Bronchial epithelial cell (primary cell): ENCODE measurements around the gene RNFT2. TPM values are rescaled to one million over a fixed set of nuclear protein-coding genes. Genes with fewer than 3 reads are reported as not detected.
"Not testable (repeated sequence)": the region's sequence is repeated elsewhere in the genome, so short reads cannot be mapped to it uniquely, and the experiment has no call there.

Experiments
- DNase-seq: peaks from one replicate; pipeline ENCODE4 v3.0.0-alpha.2; 2010; ENCODE audit warnings: low read depth
- FAIRE-seq: peaks from 2 replicates; lab custom pipeline; 2011; peaks lifted over from hg19 to GRCh38; lab: Jason Lieb, UNC
- H3K27me3 ChIP-seq: 2 replicates; pipeline ENCODE4 v1.5.1; 2011; ENCODE audit warnings: low read length; ENCODE audit not compliant: control insufficient read depth, insufficient read depth
- H3K36me3 ChIP-seq: 2 replicates; pipeline ENCODE4 v1.5.1; 2011; ENCODE audit warnings: low read length; ENCODE audit not compliant: control insufficient read depth, insufficient read depth
- H3K4me3 ChIP-seq: 2 replicates; pipeline ENCODE4 v1.5.1; 2011; ENCODE audit warnings: mild to moderate bottlenecking, low read depth, low read length, control low read depth
- total RNA-seq: library from RNA; depleted of rRNA; stranded (reverse); fragments of >200 nt; gene quantifications from 2 replicates; pipeline ENCODE4 v1.2.1, GENCODE V29; 2014
- TF ChIP-seq, protein P1 (sequence below): IDR thresholded peaks from 2 replicates; pipeline ENCODE4 v1.5.1; 2011; ENCODE audit warnings: mild to moderate bottlenecking, moderate library complexity, low read length, control low read depth, inconsistent platforms; ENCODE audit not compliant: insufficient read depth, severe bottlenecking

RNFT2 gene
- total RNA-seq, 1 donor from 2014 or later: 0.26 TPM

DNA sequence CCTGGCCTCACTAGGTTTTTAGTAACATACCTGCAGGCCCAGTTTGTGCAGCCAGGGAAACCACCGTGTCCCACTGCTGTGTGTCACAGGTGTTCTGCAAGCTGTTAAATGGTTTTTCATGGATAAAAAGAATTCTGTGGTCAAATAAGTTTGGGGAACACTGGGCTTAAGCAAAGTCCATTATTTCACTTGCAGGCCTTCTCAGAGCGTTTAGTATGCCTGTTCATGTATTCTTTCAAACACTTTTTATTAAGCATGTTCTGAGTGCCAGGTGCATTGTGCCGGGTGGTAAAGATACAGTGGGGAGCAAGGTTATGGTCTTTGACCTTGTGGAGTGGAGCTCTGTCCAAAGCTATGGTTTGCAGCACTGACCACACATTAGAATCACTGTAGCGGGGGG lies 7.4 kb downstream of the RNFT2 start:
- no peak for FAIRE-seq
- H3K4me3 ChIP-seq: no peak overlapping the region
- TF ChIP-seq, protein P1, sequence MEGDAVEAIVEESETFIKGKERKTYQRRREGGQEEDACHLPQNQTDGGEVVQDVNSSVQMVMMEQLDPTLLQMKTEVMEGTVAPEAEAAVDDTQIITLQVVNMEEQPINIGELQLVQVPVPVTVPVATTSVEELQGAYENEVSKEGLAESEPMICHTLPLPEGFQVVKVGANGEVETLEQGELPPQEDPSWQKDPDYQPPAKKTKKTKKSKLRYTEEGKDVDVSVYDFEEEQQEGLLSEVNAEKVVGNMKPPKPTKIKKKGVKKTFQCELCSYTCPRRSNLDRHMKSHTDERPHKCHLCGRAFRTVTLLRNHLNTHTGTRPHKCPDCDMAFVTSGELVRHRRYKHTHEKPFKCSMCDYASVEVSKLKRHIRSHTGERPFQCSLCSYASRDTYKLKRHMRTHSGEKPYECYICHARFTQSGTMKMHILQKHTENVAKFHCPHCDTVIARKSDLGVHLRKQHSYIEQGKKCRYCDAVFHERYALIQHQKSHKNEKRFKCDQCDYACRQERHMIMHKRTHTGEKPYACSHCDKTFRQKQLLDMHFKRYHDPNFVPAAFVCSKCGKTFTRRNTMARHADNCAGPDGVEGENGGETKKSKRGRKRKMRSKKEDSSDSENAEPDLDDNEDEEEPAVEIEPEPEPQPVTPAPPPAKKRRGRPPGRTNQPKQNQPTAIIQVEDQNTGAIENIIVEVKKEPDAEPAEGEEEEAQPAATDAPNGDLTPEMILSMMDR: no peak
- no peaks in the 10 kb centered on the region for H3K36me3 ChIP-seq
- DNase-seq: no peak
- H3K27me3 ChIP-seq: no peaks in the 10 kb centered on the region

DNA sequence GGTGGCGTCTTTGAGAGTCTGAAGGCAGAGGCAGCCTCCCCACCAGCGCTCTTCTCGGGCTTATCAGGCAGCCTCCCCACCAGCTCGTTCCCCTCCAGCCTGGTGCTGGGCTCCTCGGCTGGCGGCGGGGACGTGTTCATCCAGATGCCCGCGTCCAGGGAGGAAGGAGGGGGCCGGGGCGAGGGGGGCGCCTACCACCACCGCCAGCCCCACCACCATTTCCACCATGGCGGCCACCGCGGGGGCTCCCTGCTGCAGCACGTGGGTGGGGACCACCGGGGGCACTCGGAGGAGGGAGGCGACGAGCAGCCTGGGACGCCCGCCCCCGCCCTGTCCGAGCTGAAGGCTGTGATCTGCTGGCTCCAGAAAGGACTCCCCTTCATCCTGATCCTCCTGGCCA lies 11.8 kb downstream of the RNFT2 start:
- TF ChIP-seq, protein P1: no peak
- H3K4me3 ChIP-seq: no peak overlapping the region
- no peak for FAIRE-seq

DNA sequence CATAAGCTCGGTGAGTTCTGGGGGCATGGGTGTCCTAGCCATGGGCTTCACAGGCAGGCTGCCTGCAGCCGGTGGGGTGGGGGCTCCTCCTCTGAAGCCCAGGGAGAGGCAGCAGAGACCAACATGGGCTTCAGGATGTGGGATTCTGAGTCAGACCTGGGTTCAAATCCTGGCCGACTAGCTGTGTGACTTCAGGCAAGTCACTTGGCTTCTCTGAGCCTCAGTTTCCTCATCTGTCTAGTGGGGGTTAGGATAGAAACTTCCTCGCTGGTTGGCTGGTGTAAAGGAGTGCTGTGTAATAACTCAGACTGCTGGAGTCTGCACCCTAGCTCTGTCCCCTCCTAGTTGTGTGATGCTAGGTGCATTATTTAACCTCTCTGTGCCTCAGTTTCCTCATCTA lies 12.2 kb downstream of the RNFT2 start:
- Histone ChIP-seq H3K36me3 (no peaks in the 10 kb centered on the region), H3K4me3 (no peak overlapping the region), H3K27me3 (no peaks in the 10 kb centered on the region)
- no peak for DNase-seq
- FAIRE-seq: no peak
- TF ChIP-seq, protein P1: no peak

More for the DNA sequence above, 11.8 kb downstream of the RNFT2 start:
- no peaks in the 10 kb centered on the region for H3K27me3 ChIP-seq
- no peak for DNase-seq
- H3K36me3 ChIP-seq: no peaks in the 10 kb centered on the region

DNA sequence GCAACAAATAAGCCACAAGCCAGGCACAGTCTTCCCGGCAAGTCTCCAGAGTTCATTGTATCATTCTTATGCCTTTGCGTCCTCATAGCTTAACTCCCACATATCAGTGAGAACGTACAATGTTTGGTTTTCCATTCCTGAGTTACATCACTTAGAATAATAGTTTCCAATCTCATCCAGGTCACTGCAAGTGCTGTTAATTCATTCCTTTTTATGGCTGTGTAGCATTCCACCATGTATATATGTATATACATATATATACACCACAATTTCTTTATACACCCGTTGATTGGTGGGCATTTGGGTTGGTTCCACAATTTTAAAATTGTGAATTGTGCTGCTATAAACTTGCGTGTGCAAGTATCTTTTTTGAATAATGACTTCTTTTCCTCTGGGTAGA lies 16.0 kb downstream of the RNFT2 start:
- H3K36me3 ChIP-seq, FAIRE-seq, H3K4me3 ChIP-seq, H3K27me3 ChIP-seq, DNase-seq: not testable (repeated sequence)

DNA sequence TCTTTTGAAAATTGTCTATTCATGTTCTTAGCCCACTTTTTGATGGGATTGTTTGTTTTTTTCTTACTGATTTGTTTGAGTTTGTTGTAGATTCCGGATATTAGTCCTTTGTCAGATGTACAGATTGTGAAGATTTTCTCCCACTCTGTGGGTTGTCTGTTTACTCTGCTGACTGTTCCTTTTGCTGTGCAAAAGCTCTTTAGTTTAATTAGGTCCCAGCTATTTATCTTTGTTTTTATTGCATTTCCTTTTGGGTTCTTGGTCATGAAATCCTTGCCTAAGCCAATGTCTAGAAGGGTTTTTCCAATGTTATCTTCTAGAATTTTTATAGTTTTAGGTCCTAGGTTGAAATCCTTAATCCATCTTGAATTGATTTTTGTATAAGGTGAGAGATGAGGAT lies 16.7 kb downstream of the RNFT2 start:
- not testable (repeated sequence) for H3K27me3 ChIP-seq, H3K4me3 ChIP-seq, H3K36me3 ChIP-seq, DNase-seq, FAIRE-seq

DNA sequence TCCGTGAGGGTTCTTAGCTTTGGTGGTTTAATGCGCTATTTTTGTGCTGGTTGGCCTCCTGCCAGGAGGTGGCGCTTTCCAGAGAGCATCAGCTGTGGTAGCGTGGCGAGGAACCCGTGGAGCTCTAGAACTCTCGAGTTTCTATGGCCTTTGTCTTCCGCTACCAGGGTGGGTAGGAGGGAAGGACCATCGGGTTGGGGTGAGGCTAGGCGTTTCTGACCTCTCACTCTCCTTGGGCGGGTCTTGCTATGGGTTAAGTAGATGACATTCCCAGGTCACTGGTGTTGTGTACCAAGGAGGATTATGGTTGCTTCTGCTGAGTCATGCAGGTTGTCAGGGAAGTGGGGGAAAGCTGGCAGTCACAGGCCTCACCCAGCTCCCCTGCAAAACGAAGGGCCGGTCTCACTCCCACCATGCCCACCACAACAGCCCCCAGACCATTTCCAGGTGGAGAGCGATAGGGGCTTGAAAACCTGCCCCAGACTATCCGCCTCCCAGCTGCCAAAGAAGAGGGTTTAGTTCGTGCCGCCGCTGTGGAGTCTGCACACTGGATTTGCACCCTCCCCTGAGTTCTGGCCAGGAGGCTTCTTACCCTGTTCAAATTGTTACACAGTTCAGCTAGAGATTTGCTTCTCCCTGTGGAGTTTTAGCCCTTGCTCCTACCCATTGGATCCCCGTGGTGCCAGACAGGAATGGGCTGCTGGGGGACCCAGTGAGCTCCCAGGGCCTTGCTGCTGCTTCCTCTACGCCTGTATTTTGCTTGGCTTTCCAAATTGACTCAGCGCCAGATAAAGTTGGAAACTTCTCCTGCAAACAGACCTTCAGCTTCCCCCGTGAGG lies 21.9 kb downstream of the RNFT2 start:
- TF ChIP-seq, protein P1: no peak
- DNase-seq (no peak), FAIRE-seq (no peak)
- no peaks in the 10 kb centered on the region for H3K27me3 ChIP-seq
- H3K36me3 ChIP-seq: no peaks in the 10 kb centered on the region
- no peak overlapping the region for H3K4me3 ChIP-seq

DNA sequence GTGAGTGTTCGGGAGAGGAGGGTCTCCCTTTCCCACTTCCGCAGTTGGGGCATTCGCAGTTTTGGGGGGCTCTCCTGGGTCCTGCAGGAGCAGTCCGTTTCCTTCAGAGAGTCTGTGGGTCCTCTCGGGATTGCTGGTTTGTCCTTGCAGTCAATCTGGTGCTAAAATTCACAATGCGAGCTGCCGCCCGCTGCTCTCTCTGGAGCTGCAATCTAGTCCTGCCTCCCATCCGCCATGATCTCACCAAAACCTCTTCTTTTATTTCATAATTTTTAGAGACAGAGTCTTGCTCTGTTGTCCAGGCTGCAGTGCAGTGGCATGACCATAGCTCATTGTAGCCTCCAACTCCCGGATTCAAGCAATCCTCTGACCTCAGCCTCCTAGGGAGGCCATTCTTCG lies 22.5 kb downstream of the RNFT2 start:
- Histone ChIP-seq H3K27me3 (no peaks in the 10 kb centered on the region), H3K4me3 (no peak overlapping the region), H3K36me3 (no peaks in the 10 kb centered on the region)
- DNase-seq (no peak), FAIRE-seq (no peak)
- TF ChIP-seq, protein P1: no peak
